ENCODE data around the gene APH1A.

DNA sequence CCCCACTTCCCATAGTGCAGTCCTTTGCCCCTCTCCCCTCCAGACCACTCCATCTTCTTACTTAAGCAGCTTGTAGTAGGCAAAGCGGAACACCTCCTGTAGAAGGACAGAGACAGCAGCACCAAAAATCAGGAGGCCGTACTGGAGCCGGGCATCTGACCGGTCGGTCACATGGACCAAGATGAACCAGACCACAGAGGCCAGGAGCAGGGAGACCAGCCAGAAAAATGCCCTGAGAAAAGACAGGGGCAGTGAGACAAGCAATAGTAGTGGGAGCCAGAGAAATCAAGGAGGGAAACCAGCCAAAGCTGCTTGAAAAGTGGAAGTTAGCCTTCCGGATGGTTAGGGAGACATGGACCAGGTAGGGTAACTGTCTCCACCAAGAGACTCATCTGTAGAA, 920 bp downstream of the APH1A start:
- TF ChIP-seq POLR2AphosphoS5 (IDR thresholded peaks at IDR 0.05; ENCODE audit: borderline replicate concordance, low read depth, low read length) (no peak), FOXP2 (optimal IDR thresholded peaks at IDR 0.05; ENCODE audit: control extremely low read depth, extremely low read length, insufficient read depth) (no peak), EZH2 (IDR thresholded peaks at IDR 0.05) (no peak)

Data from SK-N-MC (cell line).